HG03342 (cell line): Measurements from ENCODE around the gene IFITM10.
"Not testable (repeated sequence)": the region's sequence is repeated elsewhere in the genome, so short reads cannot be mapped to it uniquely, and the experiment has no call there.

ENCODE experiments used
- ATAC-seq: cut with Tn5 transposase; IDR thresholded peaks from one replicate; pipeline ENCODE4 v1.9.1; 2021; ENCODE audit warnings: mild to moderate bottlenecking, moderate library complexity; ENCODE audit not compliant: unreplicated experiment

Gene IFITM10

DNA sequence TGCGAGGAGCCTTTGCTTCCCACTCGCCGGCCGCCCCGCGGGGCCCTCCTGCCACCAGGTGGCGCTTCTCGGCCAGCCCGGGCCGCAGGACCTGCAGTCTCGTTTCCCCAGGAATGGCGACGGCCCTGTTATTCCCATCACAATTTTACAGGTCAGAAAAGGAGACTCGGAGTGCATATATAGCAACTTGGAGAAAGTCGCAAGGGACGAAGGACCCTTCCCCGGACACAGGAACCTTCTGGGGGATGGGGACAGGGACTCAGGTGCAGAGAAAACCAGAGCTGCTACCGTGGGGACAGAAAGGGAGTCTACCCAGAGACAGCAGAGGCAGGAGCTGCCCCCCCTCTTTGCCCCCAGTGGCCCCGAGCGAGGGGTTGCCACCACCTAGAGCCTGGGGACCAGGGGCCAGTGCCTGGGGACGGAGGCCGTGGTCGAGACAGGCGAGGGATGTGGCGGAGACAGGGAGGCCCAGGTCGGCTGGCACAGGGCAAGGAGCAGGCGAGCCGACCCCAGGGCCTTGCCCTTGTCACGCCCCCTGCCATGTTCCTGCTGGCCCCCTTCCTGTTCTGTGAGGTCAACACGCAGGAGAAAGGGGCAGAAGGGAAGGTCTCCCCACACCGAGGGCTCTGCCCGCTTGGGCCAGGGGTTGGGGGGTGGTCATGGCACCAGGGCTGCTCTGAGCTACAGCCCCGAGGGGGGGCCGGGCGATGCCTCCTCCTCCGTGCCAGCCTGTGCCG lies 56.9 kb downstream of the IFITM10 start:
- ATAC-seq: no peak

DNA sequence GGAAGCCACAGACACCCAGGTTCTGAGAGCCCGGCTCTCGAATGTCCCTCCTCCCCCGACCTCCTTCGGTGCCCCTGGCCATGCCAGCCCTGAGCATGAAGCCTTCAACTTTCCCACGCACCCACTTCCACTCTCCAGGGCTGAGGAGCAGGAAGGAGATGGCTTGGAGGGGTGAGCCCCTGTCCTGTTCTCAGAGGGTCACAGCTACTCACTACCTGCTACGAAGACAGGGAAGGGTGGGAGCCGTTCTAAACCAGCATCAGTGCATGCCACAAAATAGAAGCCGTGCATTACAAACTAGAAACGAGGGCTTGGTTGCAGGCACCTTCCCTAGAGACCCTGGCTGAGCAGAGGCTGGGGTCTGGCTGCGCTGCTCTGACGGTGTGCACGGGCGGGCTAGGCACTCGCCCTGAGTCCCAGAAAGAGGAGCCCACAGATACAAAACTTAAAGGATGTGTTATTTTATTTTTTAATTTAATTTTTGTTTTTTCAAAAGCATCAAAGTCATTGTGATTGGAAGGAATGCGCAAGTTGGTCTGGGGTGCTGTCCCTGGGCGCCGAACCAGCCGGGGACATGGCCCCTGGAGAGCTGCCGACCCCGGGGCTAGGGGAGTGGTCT lies 57.6 kb downstream of the IFITM10 start:
- no peak for ATAC-seq

DNA sequence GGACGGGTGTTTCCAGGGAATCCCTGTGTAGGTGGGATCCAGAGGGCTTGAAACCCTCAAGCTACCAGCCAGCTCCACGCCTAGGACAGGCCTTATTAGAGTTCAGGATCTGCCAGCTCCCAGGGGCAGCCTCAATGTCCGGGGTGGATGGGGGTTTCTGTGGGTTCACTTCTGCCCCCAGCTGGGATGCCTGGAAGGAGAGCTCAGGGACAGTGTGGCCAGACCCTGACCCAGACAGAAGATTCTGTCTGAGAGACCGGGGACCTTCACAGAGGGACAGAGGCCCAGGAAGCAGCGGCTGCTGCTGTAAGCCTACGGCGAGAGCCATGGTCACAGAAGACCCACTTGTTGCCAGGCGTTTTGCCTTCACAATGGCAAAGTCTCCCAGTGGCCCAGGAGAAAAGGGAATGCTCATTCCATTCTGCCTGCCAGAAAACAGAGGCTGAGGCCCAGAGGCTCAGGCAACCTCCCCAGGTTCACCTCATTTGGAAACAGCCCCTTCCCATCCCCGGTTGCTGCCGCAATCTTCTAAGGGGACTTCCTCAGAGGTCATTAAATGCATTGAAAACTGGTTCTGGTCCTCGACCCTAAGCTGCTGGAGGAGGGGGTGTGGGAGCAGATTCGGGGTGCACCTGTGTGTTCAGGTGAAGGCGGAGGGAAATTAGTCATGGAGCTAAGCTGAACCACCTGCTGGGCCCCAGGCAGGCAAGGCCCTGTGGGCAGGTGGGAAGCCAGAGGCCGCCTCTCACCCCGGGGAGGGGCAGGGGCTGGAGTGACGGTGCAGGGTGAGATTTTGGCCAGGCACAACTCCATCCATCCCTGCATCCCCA lies 58.3 kb downstream of the IFITM10 start:
- no peak for ATAC-seq

DNA sequence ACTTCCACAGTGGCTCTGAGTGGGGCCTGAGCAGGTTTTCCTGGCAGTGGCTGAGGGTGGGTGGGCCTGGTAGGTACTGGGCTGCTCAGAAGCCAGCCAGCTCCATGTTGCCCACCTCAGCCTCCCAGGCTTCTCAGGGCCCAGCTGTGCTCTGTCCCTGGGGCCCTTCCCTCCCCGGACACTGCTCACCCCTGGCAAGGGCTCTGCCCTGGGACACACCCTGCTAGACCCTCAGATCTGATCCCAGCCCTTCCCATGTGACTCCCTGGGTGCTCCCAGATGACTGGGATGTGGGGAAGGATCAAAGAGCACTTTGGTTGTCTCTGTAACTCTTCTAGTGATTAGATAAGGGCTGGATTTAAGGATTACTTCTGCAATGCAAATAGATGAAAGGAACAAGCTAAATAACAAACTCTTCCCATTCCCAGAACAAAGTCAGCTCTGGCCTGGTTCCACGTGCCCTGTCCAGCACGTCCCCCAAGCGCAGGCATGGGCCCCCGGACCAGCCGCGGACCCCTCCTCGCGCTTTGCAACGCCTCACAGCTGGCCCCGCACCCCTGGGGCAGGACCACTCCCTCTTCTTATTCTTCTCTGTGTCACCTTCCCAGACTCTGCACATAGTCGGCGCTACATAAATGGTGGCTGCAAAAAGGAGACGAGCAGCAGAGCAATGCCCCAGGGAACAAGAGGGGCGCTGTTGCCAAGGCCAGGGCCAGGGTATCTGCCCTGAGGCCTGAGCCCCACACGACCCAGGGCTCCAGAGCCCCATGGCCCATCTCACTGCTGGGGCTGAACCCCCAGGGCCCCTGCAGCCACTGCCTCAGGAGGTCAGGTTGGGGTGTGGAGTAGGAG lies 59.1 kb downstream of the IFITM10 start:
- no peak for ATAC-seq

DNA sequence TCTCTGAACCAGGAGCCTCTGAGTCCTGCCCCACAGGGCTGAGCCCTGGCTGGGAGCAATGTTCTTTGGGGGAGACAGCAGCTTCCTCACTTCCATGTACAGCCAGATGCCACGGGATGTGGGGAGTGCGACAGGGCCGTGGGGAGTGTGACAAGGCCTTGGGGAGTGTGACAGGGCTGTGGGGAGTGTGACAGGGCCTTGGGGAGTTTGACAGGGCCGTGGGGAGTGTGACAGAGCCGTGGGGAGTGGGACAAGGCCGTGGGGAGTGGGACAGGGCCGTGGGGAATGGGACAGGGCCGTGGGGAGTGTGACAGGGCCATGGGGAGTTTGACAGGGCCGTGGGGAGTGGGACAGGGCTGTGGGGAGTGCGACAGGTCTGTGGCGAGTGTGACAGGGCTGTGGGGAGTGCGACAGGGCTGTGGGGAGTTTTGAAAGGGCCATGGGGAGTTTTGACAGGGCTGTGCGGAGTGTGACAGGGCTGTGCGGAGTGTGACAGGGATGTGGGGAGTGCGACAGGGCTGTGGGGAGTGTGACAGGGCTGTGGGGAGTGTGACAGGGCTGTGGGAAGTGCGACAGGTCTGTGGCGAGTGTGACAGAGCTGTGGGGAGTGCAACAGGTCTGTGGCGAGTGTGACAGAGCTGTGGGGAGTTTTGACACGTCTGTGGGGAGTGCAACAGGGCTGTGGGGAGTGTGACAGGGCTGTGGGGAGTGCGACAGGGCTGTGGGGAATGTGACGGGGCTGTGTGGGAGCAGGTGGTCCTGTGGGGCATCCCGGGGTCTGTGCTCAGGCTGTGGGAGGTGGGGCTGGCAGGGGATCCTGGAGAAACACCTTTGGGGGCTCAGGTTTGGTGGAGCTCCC lies 60.0 kb downstream of the IFITM10 start:
- ATAC-seq: no peak

DNA sequence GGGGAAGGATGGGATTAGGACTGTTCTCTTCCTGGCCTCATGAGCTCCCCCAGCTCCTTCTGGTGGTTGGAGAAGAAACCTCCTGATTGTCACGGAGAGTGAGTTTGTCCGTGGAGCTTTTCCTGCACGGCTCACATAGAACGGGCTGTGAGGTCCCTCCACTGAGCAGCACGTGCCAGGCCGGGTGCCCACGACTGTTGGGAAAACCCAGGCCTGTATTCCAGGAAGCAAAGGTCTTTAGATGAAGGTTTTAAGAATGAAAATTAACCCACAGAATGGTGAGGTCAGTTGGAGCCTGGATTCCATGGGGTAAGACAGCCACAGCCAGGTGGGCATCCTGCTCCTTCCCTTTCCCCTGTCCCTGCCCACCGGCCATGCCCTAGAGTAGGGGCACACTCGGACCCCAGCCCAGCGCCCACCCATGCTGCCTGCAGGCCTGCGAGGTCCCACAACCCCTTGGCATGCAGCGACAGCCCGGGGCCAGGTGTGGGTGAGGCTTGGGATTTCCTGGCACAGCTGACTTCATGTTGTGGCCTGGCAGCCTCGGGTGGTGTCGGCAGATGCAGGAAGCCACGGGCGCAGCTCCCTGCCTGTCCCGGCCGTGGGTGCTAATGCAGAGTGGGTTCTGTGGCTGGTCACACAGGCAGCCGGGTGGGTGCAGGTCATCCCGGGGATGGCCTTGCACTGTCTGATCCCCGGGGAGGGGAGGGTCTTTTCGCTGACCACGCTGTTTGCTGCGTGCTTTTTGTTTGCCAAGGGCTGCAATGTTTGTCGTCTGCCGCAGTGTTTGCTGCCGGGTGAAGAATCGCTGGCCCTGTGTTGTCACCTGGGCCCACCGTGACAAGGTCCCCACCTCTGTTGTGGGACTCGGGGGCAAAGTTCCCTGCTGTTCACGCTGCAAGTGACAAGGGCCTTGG lies 60.9 kb downstream of the IFITM10 start:
- ATAC-seq: not testable (repeated sequence)

DNA sequence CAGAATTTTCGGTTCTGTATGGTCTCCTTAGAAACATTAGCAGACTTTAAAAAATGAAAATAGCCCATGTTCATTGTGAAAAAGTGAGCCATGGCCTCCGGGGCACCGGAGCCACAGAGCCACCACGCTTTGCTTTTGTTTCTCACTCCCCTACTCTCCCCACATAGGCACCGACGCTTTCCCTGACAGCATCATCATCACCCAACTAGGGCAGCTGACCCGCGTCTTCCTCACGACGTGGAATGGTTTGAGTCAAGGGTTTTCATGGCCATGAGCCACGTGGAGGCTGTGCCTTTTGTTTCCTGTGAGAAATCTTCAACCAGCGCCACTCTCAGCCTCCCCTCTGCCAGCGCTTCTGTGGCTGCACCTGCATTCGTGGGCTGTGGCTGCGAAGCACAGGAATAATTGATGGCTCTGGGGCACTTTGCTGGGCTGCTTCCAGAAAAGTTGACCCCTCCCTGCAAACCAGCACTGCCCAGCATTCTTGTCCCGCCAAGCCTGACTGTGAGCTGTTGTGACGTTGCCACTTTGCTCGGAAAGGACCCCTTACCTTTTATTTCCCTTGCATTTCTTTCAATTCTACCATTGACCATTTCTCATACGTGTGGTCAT lies 62.0 kb downstream of the IFITM10 start:
- not testable (repeated sequence) for ATAC-seq

DNA sequence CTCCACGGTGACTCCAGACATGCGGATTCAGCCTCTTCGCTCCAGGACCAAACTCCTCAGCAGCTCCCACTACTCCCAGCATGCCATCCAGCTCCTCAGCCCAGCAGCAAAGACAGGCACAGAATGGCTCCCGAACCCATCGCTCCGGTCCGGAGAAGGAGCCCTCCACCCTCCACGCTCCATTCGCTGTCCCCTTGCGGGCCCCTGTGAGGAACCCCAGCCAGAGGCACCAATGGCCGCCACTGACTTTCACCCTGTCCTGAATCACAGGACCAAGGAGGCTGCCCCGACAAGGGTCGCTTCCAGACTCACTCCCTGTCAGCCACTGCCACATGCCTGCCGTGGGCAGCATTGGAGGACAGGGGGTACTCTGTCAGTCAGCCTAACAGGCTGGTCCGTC lies 64.2 kb downstream of the IFITM10 start:
- ATAC-seq: not testable (repeated sequence)

DNA sequence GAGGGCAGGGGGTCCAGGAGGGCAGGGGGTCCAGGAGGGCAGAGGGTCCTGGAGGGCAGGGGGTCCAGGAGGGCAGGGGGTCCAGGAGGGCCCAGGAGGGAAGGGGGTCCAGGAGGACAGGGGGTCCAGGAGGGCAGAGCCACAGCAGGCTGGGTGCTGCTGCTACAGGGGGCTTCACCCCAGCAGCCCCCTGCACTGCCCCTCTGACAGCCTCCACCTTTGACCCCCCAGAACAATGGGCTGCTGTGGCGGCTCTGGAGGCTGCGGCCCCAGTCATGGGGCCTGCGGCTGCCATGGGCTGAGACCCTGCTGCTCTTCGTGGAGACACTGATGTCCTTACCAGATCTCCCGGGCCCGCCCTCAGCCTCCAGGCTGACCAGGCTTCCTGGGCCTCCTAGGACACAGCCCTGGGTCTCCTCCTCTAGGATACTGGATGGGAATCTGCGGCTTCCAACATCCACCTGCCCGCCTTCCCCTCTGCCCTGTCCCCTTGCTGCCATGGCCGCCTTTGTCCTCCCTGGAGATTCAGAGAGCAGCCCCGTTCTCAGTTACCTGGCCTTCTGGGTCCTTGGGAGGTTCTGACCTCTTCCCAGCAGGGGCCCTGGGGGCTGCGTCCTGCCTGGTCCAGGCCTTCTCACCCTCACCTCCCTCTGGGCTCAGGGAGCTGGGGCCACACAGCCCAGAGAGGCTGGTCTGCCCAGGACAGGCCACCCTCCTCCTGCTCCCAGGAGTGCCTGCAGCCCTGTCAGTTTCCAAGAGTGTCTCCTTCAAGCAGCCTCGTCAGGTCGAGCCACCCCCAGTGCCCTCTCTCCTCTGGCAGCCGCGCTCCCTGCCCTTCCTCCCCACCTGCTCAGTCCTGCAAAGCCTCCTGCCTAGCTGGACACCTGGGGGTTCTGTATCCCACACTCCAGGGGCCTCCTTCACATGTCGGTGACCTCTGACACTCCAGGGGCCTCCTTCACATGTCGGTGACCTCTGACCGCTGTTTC lies 65.2 kb downstream of the IFITM10 start:
- not testable (repeated sequence) for ATAC-seq

DNA sequence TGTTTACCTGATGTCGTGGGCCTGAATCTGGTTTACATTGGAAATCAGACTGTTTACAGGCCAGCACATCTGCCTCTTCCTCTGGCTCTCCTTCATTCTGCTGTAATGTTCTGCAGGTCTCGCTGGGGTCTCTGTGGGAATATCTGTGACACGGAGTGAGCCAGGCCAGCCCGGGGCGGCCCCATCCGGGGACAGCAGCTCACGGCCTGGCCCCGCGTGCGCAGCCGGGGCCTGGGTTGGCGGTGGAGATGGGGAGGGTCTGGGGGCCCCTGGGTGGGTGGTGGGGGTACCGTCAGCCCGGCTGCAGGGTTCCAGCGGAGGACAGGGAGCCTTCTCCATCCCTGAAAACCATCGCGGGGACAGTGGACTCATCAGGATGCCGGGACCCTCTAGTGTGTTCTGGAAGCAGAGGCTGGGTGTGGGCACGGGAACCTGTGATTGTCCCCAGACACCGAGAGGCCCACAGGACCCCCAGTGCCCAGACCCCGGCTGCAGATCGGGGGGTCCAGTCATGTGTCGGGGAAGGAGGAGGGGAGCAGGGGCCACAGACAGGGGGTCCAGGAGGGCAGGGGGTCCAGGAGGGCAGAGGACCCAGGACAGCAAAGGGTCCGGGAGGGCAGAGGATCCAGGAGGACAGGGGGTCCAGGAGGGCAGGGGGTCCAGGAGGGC lies 66.4 kb downstream of the IFITM10 start:
- not testable (repeated sequence) for ATAC-seq

DNA sequence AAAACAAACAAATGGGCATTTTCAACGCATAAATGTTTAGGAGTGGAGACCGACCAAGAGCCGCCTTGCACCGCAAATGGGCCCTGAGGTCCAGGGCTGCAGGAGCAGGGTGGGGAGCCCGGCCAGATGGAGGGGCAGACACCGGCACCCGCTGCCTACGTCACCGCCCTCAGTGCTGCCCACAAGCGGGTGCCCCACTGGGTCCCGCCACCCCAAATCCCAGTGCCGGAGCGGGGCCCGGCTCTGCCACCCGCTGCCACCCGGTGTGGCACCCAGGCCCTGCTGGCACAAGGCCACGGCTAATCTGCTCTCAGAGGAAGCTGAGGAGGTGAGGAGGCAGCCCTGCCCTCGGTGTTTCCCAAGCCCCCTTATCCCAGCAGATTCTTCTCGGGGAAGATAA lies 67.2 kb downstream of the IFITM10 start:
- ATAC-seq: not testable (repeated sequence)
